Activated CD4-positive, alpha-beta T cell treated with anti-CD3 and anti-CD28 coated beads, Interleukin-2, amount 50 U/mL, for 4 hours (primary cell): Measurements from ENCODE around the gene PTDSS2.
A peak's percentile ranks its signal among the peaks of the same experiment; 100 is the strongest.
"Not testable (repeated sequence)": the region's sequence is repeated elsewhere in the genome, so short reads cannot be mapped to it uniquely, and the experiment has no call there.

Experiments used
- DNase-seq, 2 experiments: peaks; one replicate each; pipeline ENCODE4 v3.0.0-alpha.2; 2020

PTDSS2 gene

GRCh38 chr11:433641-434040 lies 16.4 kb upstream of the PTDSS2 start:
- no peak for DNase-seq

GRCh38 chr11:434496-434895 lies 15.6 kb upstream of the PTDSS2 start:
- no peak for DNase-seq

GRCh38 chr11:434999-435740 lies 14.9 kb upstream of the PTDSS2 start:
- not testable (repeated sequence) for DNase-seq

GRCh38 chr11:437228-437870 lies 12.7 kb upstream of the PTDSS2 start:
- no peak for DNase-seq

GRCh38 chr11:438101-438844 lies 11.8 kb upstream of the PTDSS2 start:
- no peak for DNase-seq

GRCh38 chr11:439315-440064 lies 10.6 kb upstream of the PTDSS2 start:
- DNase-seq, result no peak

GRCh38 chr11:440065-441042 lies 9.7 kb upstream of the PTDSS2 start:
- DNase-seq, result no peak

GRCh38 chr11:441043-441417 lies 9.0 kb upstream of the PTDSS2 start:
- no peak for DNase-seq

GRCh38 chr11:441418-442274 lies 8.4 kb upstream of the PTDSS2 start, which contains the start of gene ANO9:
Gene ANO9 (minus strand): TSS chr11:442011. CDS start chr11:441926, 85 bp downstream.
- DNase-seq, result peak; percentile 55 to 58

- no peak for DNase-seq
Measured at GRCh38 chr11:442611-443081, 7.4 kb upstream of the PTDSS2 start.

- no peak for DNase-seq
Measured at GRCh38 chr11:443542-444199, 6.4 kb upstream of the PTDSS2 start.

GRCh38 chr11:444396-445144 lies 5.5 kb upstream of the PTDSS2 start:
- DNase-seq, result no peak

- DNase-seq, result no peak
Measured at GRCh38 chr11:445765-446588, 4.1 kb upstream of the PTDSS2 start.

- no peak for DNase-seq
Measured at GRCh38 chr11:446891-447290, 3.2 kb upstream of the PTDSS2 start.

GRCh38 chr11:447923-448731 lies 2.0 kb upstream of the PTDSS2 start:
- DNase-seq, result peak; percentile 93 to 94

- peak; percentile 81 for DNase-seq
Measured at GRCh38 chr11:450809-451451, 851 bp downstream of the PTDSS2 start.

GRCh38 chr11:451738-452137 lies 1.7 kb downstream of the PTDSS2 start:
- DNase-seq, result no peak
